GM12878 (cell line): Measurements from ENCODE around the gene FIBCD1.

Source experiments
- CTCF ChIP-seq, 3 experiments: IDR thresholded peaks in 2 of 3; conservative IDR thresholded peaks in 1 of 3; 2 replicates each; pipeline ENCODE4 v1.5.1; 2011; ENCODE audit warnings: low read depth in 3 of 3, low read length in 3 of 3, mild to moderate bottlenecking in 3 of 3, control low read depth in 2 of 3, moderate library complexity in 2 of 3, inconsistent platforms in 1 of 3, mixed read lengths in 1 of 3; ENCODE audit not compliant: control insufficient read depth in 2 of 3, insufficient read depth in 1 of 3; ENCODE audit errors: extremely low read depth in 1 of 3
- EZH2 ChIP-seq: IDR thresholded peaks from 2 replicates; pipeline ENCODE4 v1.6.1; 2012; ENCODE audit warnings: low read depth, mild to moderate bottlenecking, control low read depth, inconsistent platforms, low read length, borderline replicate concordance; ENCODE audit not compliant: control insufficient read depth
- SPI1 ChIP-seq: IDR thresholded peaks from 2 replicates; pipeline ENCODE4 v1.6.1; 2011; ENCODE audit warnings: low read depth, mild to moderate bottlenecking, low read length, moderate library complexity, borderline replicate concordance; ENCODE audit not compliant: insufficient read depth
- STAT3 ChIP-seq: IDR thresholded peaks from 2 replicates; pipeline ENCODE4 v1.6.1; 2011; ENCODE audit warnings: low read depth, low read length, improper control_type of control experiment

GRCh38 chr9:130918101-130918825 is 20.8 kb downstream of the FIBCD1 start:
- TF ChIP-seq STAT3 (no peak), EZH2 (no peak), CTCF (IDR thresholded peaks at IDR 0.05 in 2 of 3, conservative IDR thresholded peaks at IDR 0.05 in 1 of 3; ENCODE audit: control insufficient read depth in 2 of 3, extremely low read depth in 1 of 3, insufficient read depth in 1 of 3, low read depth in 3 of 3, low read length in 3 of 3) (no peak), SPI1 (no peak)
